C4-2B (cell line): Measurements from ENCODE around the gene MDH2.
"Not testable (repeated sequence)": the region's sequence is repeated elsewhere in the genome, so short reads cannot be mapped to it uniquely, and the experiment has no call there.

Experiments used
- CTCF ChIP-seq: fragments of 450-650 bp; conservative IDR thresholded peaks from 2 replicates; pipeline ENCODE4 v1.5.1; 2017; ENCODE audit warnings: mild to moderate bottlenecking
- ZFX ChIP-seq: fragments of 450-650 bp; IDR thresholded peaks from 2 replicates; pipeline ENCODE4 v1.6.1; 2017

GRCh38 chr7:76058745-76059144 lies 10.8 kb downstream of the MDH2 start:
- not testable (repeated sequence) for TF ChIP-seq CTCF, ZFX
